MCF 10A (cell line): ENCODE measurements around the gene DISP1. TPM values are rescaled to one million over a fixed set of nuclear protein-coding genes. Genes with fewer than 3 reads are reported as not detected.

Experiments
- BruUV-seq: library from RNA; stranded (reverse); fragments of 400-500 nt; replicated peaks from 2 replicates; lab custom pipeline; 2021; lab: Mats Ljungman, UMichigan
- CTCF ChIA-PET: fragments of 300-600 bp; sonication (Branson Sonifier 250); formaldehyde crosslinking; extraction: SDS; loops from one replicate; lab custom pipeline; 2021; ENCODE audit warnings: antibody characterized with exemption, inconsistent platforms; lab: Yijun Ruan, JAX
- POLR2A ChIA-PET: fragments of 300-600, 350-650 bp; sonication (Branson Sonifier 250); formaldehyde crosslinking; extraction: SDS; loops from one replicate; lab custom pipeline; 2020; ENCODE audit warnings: antibody characterized with exemption, inconsistent platforms; lab: Yijun Ruan, JAX
- DNase-seq: peaks from one replicate; pipeline ENCODE4 v3.0.0-alpha.2; 2018; ENCODE audit not compliant: unreplicated experiment
- H3K27ac Mint-ChIP-seq: one replicate; pipeline ENCODE4 v1.8.0; 2022; ENCODE audit warnings: mild to moderate bottlenecking, low read depth, mixed read lengths; ENCODE audit not compliant: unreplicated experiment
- H3K27me3 Mint-ChIP-seq: one replicate; pipeline ENCODE4 v1.8.0; 2022; ENCODE audit warnings: mixed read lengths; ENCODE audit not compliant: insufficient read depth, unreplicated experiment
- H3K36me3 Mint-ChIP-seq: one replicate; pipeline ENCODE4 v1.8.0; 2022; ENCODE audit warnings: mild to moderate bottlenecking, moderate library complexity, mixed read lengths; ENCODE audit not compliant: insufficient read depth, unreplicated experiment
- H3K4me1 Mint-ChIP-seq: one replicate; pipeline ENCODE4 v1.8.0; 2022; ENCODE audit warnings: mixed read lengths; ENCODE audit not compliant: insufficient read depth, unreplicated experiment
- H3K4me3 Mint-ChIP-seq: one replicate; pipeline ENCODE4 v1.8.0; 2022; ENCODE audit warnings: mild to moderate bottlenecking, moderate library complexity, mixed read lengths; ENCODE audit not compliant: unreplicated experiment
- H3K9me3 Mint-ChIP-seq: one replicate; pipeline ENCODE4 v1.8.0; 2022; ENCODE audit warnings: mixed read lengths; ENCODE audit not compliant: unreplicated experiment
- CTCF ChIP-seq: fragments of 200-600 bp; IDR thresholded peaks from one replicate; pipeline ENCODE4 v1.8.0; 2022; ENCODE audit warnings: antibody characterized with exemption, mild to moderate bottlenecking; ENCODE audit not compliant: unreplicated experiment
- intact Hi-C: fragments of 100-400 bp; cut with micrococcal nuclease; formaldehyde crosslinking; loops from 2 replicates; pipeline ENCODE4 v1.14.1; 2022
- total RNA-seq: library from RNA; stranded (reverse); gene quantifications from 2 replicates; pipeline ENCODE4 v1.2.3, GENCODE V29; 2022

Gene DISP1
- total RNA-seq, 1 experiment from 2014 or later = 6.7 TPM

- POLR2A ChIA-PET = interaction anchor here (0.9 to 1.6 kb wide), 3 partner anchors 12 to 75 kb away, joined by 3 to 4 read pairs (median 3); no protein-coding TSS in a partner anchor
These were observed 26.3 kb upstream of the DISP1 start for GRCh38 chr1:222788402-222789156.

GRCh38 chr1:222790115-222790514 is 24.7 kb upstream of the DISP1 start:
- no peak overlapping the region for H3K4me3 Mint-ChIP-seq
- DNase-seq = no peak
- H3K36me3 Mint-ChIP-seq = no peaks in the 10 kb centered on the region
- POLR2A ChIA-PET = interaction anchor here (0.6 kb wide), 1 partner anchor 26 kb away, joined by 3 read pairs; no protein-coding TSS in a partner anchor
- peaks cover 34% of the 10 kb centered on the region for H3K4me1 Mint-ChIP-seq
- CTCF ChIA-PET = interaction anchor here (0.9 to 14.1 kb wide), 8 partner anchors 14 to 874 kb away, joined by 3 to 488 read pairs (median 6); no protein-coding TSS in a partner anchor
- H3K27me3 Mint-ChIP-seq = peaks cover 8% of the 10 kb centered on the region
- no peaks in the 10 kb centered on the region for H3K9me3 Mint-ChIP-seq
- no peak for TF ChIP-seq CTCF
- BruUV-seq = no TSS peak
- intact Hi-C loops = loop anchor here (5.0 kb wide), 1 partner anchor 742 kb away; no protein-coding TSS in a partner anchor
- H3K27ac Mint-ChIP-seq = no peak overlapping the region

More at GRCh38 chr1:222788402-222789156, 26.3 kb upstream of the DISP1 start:
- no peaks in the 10 kb centered on the region for H3K36me3 Mint-ChIP-seq
- H3K27ac Mint-ChIP-seq = no peak overlapping the region
- H3K4me1 Mint-ChIP-seq = peaks cover 50% of the 10 kb centered on the region
- BruUV-seq = no TSS peak
- no peak for TF ChIP-seq CTCF
- DNase-seq = peak; percentile 73
- CTCF ChIA-PET = interaction anchor here (0.5 to 14.1 kb wide), 9 partner anchors 10 to 907 kb away, joined by 3 to 488 read pairs (median 7); partner anchors contain the start of gene FAM177B
- intact Hi-C loops = no loop called here
- no peak overlapping the region for H3K4me3 Mint-ChIP-seq
- no peaks in the 10 kb centered on the region for H3K9me3 Mint-ChIP-seq
- H3K27me3 Mint-ChIP-seq = peaks cover 10% of the 10 kb centered on the region

- no TSS peak for BruUV-seq
- intact Hi-C loops = loop anchor here (5.0 kb wide), 1 partner anchor 742 kb away; no protein-coding TSS in a partner anchor
- no peak overlapping the region for H3K4me3 Mint-ChIP-seq
- peaks cover 31% of the 10 kb centered on the region for H3K4me1 Mint-ChIP-seq
- no peak overlapping the region for H3K27ac Mint-ChIP-seq
- CTCF ChIA-PET = interaction anchor here (0.5 to 14.1 kb wide), 15 partner anchors 14 to 905 kb away, joined by 3 to 488 read pairs (median 4); no protein-coding TSS in a partner anchor
- no peak for DNase-seq
- POLR2A ChIA-PET = interaction anchor here (0.6 to 1.2 kb wide), 3 partner anchors 15 to 290 kb away, joined by 3 read pairs; no protein-coding TSS in a partner anchor
- H3K9me3 Mint-ChIP-seq = no peaks in the 10 kb centered on the region
- no peaks in the 10 kb centered on the region for H3K36me3 Mint-ChIP-seq
- TF ChIP-seq CTCF = no peak
- peaks cover 8% of the 10 kb centered on the region for H3K27me3 Mint-ChIP-seq
These were observed 24.3 kb upstream of the DISP1 start for GRCh38 chr1:222790520-222790919.
